GM10266 (cell line): Measurements from ENCODE around the gene CCDC120.

Source experiments
- DNase-seq: peaks from one replicate; pipeline ENCODE4 v3.0.0; 2012; ENCODE audit errors: extremely low spot score
- CTCF ChIP-seq: IDR thresholded peaks from 2 replicates; pipeline ENCODE4 v1.5.1; 2012; ENCODE audit warnings: mild to moderate bottlenecking, low read depth; ENCODE audit not compliant: control insufficient read depth, insufficient read depth; ENCODE audit errors: missing control alignments

CCDC120 gene

GRCh38 chrX:49102190-49102589 lies 43.4 kb downstream of the CCDC120 start:
- TF ChIP-seq CTCF, result no peak
- DNase-seq, result no peak

- no peak for TF ChIP-seq CTCF
- no peak for DNase-seq
Measured at GRCh38 chrX:49103637-49104036, 44.8 kb downstream of the CCDC120 start.

- no peak for TF ChIP-seq CTCF
- DNase-seq, result no peak
Measured at GRCh38 chrX:49106296-49106695, 47.5 kb downstream of the CCDC120 start.

- no peak for DNase-seq
- TF ChIP-seq CTCF, result peak; percentile 8
Measured at GRCh38 chrX:49106930-49107329, 48.1 kb downstream of the CCDC120 start.

GRCh38 chrX:49108641-49109040 lies 49.8 kb downstream of the CCDC120 start:
- no peak for TF ChIP-seq CTCF
- no peak for DNase-seq

GRCh38 chrX:49110417-49110816 lies 51.6 kb downstream of the CCDC120 start:
- no peak for DNase-seq
- no peak for TF ChIP-seq CTCF

GRCh38 chrX:49111791-49112190 lies 53.0 kb downstream of the CCDC120 start:
- no peak for TF ChIP-seq CTCF
- no peak for DNase-seq
